Middle frontal gyrus (tissue), 1 donor: ENCODE results near the gene CYP11A1.

Source experiments
- DNase-seq: peaks from one replicate; pipeline ENCODE4 v3.0.0-alpha.2; 2015; ENCODE audit warnings: low spot score; ENCODE audit errors: extremely low spot score

Gene CYP11A1

DNA sequence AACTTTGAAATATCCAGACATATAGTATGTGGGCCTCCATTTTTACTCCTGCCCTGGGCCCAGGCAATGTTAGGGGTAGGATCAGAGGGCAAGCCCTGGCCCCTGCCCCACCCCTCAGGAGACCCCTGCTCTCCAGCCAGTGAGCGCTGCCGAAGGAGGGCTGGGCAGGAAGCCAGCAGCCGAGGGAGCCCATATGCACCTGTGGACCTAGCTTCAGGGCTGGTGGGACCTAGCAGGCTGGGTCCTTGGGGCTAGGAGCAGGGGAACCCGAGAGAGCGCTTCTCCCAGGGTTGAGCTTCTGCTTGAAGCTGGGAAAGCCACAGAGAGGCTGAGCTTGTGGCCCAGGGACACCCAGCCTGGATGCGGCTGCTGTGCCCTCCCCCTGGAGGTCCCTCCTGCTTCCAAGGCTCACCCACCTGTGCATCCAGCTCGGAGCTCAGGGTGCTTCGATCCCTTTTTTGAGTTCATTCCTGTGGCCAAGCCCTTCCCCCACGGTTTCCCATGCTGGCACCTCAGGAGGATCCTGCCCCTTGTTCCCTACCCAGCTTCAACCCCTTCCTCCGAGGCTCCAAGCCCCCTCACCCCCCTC is 21.0 kb upstream of the CYP11A1 start:
- DNase-seq: no peak

DNA sequence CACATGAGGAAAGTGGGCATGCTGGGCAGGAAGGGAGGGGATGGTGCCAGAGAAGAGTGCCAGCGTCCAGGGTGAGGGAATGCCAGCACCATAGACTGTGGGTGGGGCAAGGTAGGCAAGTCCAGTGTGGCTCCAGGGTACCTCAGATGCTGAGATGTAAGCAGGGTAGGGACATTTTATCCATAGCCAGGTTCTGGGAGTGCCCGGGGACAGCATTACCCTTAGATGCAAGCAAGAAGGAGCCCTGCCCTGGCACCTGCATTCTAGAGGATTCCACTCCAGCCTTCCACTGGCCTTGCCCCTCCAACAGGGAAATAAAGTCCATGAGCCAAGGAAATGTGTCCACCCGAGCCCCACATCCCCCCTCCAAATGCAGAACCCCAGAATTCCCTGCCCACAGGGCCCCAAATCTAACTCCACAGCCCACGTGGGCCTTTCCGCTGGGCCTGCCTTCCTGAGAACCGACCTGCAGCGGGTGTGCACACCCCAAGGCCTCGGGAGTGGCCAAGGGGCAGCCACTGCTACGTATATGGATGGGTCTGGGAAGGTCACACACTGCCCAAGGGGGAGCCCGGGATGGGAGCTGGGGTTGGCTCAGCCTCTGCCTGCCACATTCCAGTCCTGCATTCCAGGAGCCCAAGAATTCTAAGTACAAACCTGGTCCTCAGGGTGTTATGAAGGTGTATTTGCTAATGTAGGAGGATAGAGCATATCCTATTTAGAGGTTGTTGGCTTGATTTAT is 20.3 kb upstream of the CYP11A1 start:
- no peak for DNase-seq

DNA sequence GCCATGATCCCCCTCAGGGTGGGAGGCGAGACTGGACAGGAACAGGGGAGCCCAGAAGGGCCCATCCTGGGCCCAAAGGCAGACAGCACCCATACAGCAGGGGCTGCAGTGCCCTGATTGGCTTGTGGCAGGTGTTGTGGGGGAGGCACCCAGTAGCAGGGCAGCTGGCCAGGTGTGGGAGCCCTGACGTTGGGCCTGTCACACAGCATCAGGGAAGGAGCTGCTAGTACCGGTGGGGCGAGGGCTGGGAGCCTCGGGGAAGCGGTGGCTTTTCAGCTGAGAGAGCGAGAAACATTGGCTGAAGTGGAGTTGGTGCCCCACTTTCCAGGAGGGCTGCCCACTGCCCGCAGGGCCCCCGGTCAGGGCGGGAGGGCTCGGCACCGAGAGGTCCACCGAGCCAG is 19.7 kb upstream of the CYP11A1 start:
- no peak for DNase-seq

DNA sequence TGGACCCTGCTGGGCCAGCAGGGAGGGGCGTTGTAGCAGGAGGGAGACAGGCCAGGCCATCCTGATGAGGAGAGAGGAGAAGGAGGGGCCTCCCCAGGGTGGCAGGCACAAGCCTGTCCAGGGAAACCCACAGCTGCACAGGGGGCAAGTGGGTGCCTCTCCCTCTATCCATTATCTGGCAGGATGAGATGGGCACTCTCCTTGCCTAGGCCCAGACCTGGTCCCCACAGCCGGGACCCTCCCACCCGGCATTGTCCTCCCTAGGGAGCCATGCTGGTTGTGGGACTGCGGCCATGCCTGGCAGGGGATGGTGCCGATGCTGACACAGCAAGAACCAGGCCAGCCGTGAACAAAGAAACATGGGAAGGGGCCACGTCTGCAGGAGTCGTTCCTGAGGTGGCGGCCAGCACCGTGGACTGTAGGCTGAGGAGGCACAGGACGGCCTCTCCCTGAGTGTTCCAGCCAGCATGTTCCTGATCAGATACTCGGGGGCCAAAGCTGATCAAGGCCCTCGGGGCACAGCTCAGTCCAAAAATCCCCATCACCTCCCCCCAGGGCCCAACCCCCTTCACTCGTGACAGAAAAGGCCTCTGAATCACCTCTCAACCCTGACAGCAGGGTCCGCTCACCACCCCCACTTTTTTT is 19.2 kb upstream of the CYP11A1 start:
- DNase-seq: no peak

DNA sequence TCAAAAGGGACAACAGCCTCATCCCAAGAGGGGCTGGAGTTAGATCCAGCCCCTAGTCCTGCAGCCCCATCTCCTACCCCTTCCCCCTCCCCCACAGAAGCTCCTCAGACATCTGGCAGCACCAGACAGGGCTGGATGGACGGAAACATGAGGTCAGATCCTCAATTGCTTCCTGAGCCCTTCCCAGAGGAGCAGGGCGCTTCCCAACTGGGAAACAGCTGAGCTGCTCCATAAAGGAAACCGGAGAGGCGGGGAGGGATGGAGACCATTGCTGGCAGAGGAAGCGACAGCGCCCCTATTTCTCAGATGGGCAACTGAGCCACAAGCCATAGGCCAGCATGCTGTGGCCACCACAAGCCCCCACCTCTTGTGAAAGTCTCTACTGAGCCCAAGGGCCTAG is 18.3 kb upstream of the CYP11A1 start:
- no peak for DNase-seq

DNA sequence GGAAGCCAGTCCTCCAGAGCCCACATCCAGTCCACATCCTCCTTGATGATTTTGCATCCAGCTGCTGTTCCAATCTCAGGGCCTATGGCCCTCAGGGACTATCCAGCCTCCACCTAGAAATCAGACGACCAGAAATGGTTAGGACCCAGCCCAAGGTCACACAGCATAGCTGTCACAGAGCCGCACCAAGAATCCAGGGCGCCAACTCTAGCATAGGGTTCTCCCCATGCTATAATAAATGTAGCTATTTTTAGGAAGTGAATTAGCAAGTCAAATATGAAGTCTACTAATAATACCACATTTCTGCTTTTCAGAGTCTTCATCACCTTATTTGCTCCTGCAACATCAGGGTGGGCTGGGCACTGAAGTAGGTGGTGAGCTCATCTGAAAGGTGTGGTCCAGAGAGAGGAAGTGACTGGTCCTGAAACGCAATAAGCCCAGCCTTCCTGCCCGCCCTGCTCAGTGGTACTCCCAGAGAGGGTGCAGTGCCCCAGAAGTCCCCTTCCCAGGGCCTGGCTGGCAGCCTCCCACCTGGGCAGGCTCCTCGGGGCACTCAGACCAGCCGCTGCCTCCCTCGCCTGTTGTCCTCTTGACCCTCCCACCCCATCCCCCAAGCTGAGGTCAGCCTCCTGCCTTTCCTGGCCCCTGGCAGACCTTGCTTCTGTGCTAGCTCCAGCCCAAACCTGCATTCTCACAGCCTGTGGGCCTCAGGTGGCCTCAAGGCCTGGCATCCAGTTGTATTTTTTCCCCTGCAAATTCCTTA is 17.6 kb upstream of the CYP11A1 start:
- DNase-seq: no peak

DNA sequence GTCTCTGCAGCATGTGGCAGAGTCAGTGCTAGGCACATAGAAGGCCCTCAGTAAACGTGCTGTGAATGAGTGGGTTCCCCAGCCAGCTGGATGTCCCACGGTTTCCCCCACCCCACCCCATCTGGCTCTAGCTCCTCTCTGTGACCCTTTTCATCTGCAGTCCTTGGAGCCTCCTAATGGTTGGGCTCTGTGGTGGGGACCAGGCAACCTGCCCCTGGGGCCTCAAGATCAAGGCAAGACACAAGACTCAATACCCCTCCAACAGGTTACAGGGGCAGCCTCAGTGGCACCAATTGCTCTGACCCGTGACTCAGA is 17.1 kb upstream of the CYP11A1 start:
- DNase-seq: no peak

DNA sequence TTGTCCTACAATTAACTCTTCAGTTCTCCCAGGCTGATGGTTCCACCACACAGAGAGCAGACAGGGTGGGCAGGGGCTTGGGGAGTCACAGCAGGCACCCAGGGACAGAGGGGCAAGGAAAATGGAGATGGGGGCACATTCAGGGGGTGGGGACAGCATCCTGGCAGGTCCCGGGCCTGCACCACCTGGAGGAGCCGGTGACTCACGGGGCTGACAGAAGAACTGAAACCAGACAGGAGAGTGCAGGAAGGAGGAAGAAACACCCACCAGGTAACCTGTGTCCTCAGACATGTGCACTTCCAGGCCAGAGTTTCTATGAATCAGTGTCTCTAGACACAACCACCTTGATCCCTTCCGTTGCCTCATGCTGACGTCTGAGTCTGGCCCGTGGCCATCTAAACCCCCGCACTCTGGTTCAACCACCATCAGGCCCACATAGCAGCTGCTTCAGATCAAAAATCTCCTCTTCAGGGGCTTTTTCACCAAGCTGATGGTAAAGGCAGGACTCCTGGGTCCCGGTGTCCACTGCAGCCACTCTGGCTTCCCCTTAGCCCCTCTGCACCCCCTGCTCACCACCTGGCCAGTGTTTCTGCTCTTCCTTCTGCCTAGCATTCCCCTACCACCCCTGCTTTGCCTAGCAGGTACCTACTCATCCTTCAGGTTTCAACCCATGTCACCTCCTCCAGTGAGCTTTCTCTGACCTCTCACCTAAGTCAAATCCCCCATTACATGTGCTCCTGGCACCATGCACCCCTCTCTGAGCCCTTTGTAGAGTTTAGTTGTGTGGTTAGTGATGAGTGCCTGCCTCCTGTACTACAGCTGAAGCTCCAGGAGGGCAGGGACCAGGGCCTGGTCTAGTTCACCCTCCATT is 16.5 kb upstream of the CYP11A1 start:
- no peak for DNase-seq

DNA sequence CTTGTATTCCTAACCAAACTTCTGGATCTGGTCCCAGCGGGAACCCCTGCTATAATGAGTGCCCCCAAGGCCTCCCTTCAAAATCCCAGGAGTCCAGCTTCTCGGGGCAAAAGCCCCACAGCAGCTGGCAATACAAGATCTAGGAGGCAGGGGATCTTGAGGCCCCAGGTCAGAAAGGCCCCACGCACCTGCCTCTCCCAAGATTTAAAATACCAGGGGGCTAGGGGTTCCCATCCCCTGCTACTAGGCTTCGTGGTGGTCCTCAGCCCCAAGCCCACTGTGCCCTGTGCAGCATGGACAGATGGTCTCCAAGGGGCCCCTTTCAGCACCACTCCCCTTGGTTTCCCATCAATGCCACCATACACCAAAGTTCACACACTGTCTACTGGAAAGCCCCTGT is 15.8 kb upstream of the CYP11A1 start:
- DNase-seq: no peak

DNA sequence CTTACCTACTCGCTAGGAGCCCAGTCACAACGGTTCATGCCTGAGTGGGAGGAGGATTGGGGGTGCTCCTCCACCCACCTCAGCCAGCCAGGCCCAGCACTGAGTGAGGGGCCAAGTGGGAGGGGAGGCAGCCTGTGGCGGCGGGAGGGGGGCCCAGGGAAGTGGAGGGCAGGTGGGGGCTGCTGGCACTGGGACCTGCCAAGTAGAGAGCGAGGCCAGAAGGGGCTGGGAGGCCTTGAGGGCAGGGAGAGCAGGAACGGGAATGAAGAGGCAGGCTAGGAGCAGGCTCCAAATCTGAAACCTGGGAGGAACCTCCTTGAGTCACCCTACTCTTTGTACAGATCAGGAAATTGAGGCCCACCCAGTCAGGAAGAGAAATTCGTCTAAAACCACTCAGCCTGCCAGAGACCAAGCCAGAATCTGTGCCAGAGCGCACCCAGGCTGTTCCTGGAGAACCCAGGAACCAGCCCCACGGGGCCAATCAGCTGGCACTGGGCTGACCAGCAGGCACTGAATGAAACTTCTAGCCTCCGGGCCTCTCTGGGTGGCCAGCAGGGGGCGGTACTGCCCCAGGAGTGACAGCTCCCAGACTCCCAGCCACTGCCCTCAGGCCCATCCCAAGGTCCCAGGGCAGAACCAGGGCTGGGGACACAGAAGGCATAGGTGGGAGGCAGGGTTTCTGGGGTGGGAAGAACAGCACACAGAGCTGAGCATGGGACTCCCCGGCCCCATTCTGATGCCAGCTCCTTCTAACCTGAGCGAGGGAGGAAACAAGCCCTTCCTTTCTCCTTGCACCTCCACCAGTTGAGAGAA is 14.8 kb upstream of the CYP11A1 start:
- peak; percentile 75 for DNase-seq

DNA sequence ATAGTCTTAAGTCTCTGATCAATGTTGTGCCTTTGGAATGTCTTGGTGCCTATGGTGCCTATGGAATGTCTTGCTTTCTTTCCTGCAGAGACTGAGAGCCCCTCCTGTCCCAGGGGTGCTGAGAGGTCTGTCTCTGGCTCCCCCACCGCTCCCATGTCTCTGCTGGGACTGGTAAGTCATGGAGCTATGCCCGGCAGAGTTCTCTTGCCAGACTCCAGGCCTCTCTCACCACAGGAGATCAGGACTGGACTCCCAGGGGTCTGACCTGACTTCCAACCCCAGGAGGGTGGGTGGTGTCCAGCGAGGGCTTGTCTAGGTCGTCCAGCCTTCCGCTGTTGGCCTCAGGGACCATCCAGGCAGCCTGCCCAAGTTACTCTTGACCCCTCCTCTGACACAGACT is 14.0 kb upstream of the CYP11A1 start:
- DNase-seq: no peak

DNA sequence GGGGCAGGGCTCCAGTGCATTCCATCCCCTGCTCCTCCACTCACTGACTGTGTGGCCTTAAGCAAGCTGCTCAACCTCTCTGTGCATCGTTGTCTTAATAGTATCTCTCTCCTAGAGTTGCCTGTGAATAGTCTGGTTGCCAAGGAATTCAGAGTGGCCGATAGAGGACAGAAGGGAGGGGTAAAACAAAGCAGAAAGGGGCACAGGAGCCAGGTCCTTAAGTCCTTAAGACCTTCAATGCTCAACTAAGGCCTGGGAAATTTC is 13.7 kb upstream of the CYP11A1 start:
- DNase-seq: no peak

DNA sequence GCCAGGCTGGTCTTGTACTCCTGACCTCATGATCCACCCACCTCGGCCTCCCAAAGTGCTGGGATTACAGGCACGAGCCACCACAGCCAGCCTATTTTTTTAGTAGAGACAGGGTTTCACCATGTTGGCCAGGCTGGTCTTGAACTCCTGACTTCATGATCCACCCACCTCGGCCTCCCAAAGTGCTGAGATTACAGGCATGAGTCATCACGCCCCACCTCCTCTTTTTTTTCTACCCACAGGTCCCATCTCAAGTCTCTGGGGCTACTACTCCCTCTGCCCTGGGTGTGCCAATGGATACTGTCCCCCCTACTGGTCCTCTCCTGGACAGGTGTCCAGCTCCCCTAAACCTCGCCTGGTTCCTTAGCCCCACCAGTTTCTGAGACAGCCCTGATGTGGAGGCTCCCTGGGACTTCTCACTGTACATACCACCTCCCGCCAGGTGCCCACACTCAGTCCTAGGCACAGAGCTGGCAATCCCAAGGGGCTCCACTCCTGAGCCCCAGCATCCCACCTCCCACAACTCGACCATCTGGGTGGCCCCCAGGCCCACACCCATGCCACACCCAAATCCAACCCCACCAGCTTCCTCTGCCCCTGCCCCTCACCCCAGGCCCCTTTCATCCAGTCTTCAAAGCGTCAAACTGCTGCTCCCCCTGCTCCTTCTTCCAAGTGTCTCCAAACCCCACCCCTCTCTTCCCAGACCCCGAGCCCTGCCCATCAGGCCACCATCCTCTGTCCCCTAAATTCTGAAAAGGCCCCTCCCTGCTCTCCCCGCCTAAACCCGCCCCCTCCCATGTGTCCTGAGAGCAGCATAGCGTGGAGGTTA is 13.1 kb upstream of the CYP11A1 start:
- no peak for DNase-seq

DNA sequence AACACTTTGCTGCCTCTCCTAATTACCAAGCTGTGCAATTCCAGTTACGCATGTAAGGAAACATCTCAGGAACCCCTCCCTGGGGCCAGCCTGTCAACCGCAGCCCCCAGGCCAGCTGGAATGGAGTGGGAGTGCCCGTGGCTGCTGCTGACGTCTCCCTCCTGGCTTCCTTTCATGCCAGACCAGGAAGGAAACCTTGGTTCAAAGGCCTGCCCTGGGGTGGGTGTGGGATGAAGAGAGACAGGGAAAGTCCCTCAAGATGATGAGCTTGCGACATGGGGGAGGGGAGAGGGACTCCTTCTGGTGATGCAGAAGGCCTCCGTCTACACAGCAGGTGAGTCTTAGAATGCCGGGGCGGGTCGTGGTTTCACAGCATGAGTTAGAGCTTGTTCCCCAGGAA is 11.4 kb upstream of the CYP11A1 start:
- DNase-seq: no peak

DNA sequence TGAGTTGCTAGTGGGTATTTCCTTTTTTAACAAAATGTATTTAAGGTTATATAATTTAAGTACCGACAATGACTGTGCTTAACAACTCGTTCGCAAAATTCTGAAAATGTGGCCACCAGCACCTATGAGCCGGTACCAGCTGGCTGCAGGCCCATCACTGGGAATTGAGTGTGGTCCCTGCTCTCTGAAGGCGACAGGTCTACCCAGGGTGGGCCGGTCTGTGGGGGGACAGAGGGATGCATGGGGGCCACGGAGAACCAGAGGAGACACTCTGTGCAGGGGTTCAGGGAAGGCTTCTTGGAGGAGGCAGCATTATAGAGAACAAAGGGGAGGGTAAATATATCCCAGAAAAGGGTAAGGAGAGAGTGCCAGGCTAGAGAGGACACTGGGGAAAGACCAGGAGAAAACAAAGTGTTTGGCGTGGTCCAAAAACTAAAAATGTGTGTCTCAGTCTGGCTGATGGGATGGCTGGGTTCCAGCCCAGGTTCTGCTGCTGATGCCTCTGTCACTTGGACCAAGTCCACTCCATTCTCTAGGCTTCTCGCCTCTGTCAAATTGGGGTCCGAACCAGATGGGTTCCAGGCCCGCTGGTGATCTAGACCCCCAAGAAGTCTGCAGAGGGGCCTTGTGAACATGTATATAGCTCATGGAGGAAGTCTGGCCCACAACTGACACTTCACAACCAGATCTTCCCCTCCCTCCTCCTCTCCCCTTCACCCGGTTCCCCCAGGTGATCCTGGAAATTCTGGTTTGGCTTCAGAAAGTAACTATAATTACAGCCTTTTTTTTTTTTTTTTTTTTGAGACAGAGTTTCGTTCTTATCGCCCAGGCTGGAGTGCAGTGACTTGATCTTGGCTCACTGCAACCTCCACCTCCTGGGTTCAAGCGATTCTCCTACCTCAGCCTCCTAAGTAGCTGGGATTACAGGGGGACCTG is 10.7 kb upstream of the CYP11A1 start:
- no peak for DNase-seq

DNA sequence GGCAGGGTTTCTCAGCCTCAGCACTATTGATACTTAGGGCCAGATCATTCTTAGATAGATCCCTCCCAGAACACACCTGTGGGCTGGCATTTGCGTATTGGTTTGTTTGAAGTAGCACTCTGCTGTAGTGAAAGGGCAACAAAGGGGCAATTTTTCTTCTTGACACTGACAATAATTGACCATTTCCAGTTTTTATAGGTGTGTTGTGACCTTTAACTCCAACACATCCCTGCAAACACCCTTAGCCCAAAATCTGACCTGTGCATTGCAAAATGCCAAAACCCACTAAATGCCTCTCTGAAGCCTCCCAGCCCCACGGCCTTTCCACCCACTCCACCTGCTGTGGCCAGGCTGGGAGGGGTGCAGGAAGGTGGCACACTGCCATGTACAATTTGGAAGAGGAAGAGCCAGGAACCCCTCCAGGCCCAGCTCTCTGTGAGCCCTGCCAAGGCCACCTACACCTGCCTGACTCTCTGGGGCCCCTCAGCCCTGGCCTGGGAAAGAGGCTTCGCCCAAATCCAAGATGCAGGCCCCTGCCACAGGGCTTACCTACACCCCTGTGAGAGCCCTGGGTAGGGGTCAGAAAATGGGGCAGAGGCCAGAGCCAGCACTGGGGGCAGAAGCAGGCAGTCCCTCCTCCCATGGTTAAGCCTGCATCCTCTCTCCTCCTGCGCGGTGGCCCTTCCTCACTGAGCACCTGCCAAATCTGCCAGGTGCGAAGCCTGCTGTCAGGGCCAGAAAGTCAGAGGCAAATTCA is 9.6 kb upstream of the CYP11A1 start:
- DNase-seq: no peak

DNA sequence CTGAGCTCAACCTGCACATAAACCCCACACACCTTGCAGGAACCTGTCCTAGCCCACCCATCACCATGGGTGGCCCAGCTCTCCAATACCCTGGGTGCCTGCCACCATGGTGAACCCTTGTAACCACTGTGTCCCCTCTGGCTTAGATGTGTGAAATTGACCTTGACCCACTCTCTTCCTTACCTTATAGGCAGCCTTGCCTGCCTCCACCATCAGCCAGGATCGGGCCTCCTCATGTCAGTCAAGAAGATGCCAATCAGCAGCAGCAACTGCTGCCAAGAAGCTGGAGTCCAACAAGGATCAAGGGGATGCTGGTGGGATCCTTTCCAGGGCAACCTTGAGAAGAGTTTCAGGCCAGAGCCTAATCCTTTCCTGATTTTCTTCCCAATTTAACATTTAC is 8.8 kb upstream of the CYP11A1 start:
- no peak for DNase-seq

DNA sequence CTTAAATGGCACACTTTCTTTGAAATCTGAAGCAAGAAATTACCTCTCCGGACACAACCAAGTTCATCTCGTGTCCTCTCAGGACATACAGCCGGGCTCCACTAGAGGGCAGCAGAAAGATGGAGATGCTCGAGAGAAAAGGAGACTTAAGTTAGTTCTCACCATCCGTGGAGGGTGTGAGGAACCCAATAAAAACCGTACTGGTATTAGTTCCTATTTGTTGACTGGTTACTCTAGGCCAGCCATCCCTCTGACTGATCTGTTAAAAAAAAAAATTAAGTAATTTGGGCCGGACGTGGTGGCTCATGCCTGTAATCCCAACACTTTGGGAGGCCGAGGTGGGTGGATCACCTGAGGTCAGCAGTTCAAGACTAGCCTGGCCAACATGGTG is 7.9 kb upstream of the CYP11A1 start:
- no peak for DNase-seq
